Astrocyte (in vitro differentiated cells and primary cell): ENCODE results near the gene CDC14B.

Source experiments
- CTCF ChIP-seq: IDR thresholded peaks from 2 replicates; pipeline ENCODE4 v1.5.1; 2011; ENCODE audit warnings: low read depth, mild to moderate bottlenecking, inconsistent platforms, low read length, moderate library complexity; ENCODE audit not compliant: insufficient read depth
- EZH2 ChIP-seq: IDR thresholded peaks from 2 replicates; pipeline ENCODE4 v1.6.1; 2012; ENCODE audit warnings: mild to moderate bottlenecking, low read length, inconsistent platforms; ENCODE audit not compliant: insufficient read depth

DNA sequence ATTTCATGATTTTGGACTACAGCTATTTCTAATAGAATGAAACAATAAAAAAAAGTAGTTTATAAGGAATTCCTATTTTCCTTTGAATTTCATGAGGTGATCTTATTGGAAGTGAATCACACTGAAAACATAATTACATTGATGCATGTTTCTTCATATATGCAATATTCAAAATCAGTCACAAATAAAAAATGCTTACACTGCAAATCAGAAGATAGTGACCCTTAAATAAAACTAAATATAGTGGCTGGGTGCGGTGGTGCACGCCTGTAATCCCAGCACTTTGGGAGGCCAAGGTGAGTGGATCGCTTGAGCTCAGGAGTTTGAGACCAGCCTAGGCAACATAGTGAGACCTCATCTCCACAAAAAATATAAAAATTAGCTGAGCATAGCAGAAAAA is 79.5 kb downstream of the CDC14B start:
- no peak for TF ChIP-seq EZH2
- no peak for TF ChIP-seq CTCF
